Esophagus squamous epithelium (tissue), 5 donors: ENCODE results near the gene GTF3C2. TPM values are rescaled to one million over a fixed set of nuclear protein-coding genes. Genes with fewer than 3 reads are reported as not detected.

Experiments used
- DNase-seq: peaks from one replicate; lab custom pipeline; 2025; lab: John Stamatoyannopoulos, UW
- H3K27ac ChIP-seq, 4 donors: fragments of 200-600 bp; sonication (generic); one replicate each; pipeline ENCODE4 v1.5.1; 2016 to 2019; ENCODE audit warnings: mild to moderate bottlenecking in 1 of 4
- H3K27me3 ChIP-seq, 4 donors: fragments of 200-600 bp; sonication (generic); 1 replicate in 3 of 4; 2 replicates in 1 of 4; pipeline versions ENCODE4 v1.5.1 to v1.6.0; 2017 to 2021; ENCODE audit warnings: antibody characterized with exemption in 1 of 4
- H3K36me3 ChIP-seq, 3 donors: fragments of 200-600 bp; sonication (generic); one replicate each; pipeline ENCODE4 v1.5.1; 2016 to 2019
- H3K4me1 ChIP-seq, 3 donors: fragments of 200-600 bp; sonication (generic); one replicate each; pipeline ENCODE4 v1.5.1; 2017 to 2019
- H3K4me3 ChIP-seq, 4 donors: fragments of 200-600 bp; sonication (generic); 1 replicate in 3 of 4; 2 replicates in 1 of 4; pipeline ENCODE4 v1.5.1; 2016 to 2019; ENCODE audit warnings: mild to moderate bottlenecking in 2 of 4, moderate library complexity in 1 of 4
- H3K9me3 ChIP-seq, 3 donors: fragments of 200-600 bp; sonication (generic); one replicate each; pipeline ENCODE4 v1.5.1; 2016 to 2019
- POLR2A ChIP-seq, 4 donors: fragments of 450-650 bp; IDR thresholded peaks; one replicate each; pipeline ENCODE4 v1.6.1; 2017; ENCODE audit warnings: antibody characterized with exemption in 4 of 4, mild to moderate bottlenecking in 4 of 4, moderate library complexity in 3 of 4
- WGBS, 2 donors: methylation state at CpG; one replicate each; pipeline ENCODE4 v1.1.5; 2018; 5-methylcytosine and 5-hydroxymethylcytosine counted together
- intact Hi-C: fragments of 100-400 bp; cut with DNase I; formaldehyde crosslinking; loops from one replicate; pipeline ENCODE4 v1.15.0; 2022
- total RNA-seq, 4 donors: library from RNA; depleted of rRNA; stranded (reverse); fragments of >200 nt; gene quantifications; one replicate each; pipeline ENCODE4 v1.1.0, GENCODE V29; 2016
- TF ChIP-seq, protein P1 (sequence below), 6 experiments: fragments of 450-650 bp in 4 of 6; fragments of 200-600 bp in 2 of 6; sonication (generic) in 2 of 6; IDR thresholded peaks; one replicate each; pipeline ENCODE4 v1.5.1; 2016 to 2019; ENCODE audit warnings: antibody characterized with exemption in 6 of 6, mild to moderate bottlenecking in 4 of 6, moderate library complexity in 4 of 6
- donor health status: DM: yes; HTN: yes; CAD: no.

The GTF3C2 gene
- total RNA-seq, 4 donors from 2014 or later = 37.2 to 59.7 (median 52.3) TPM

DNA sequence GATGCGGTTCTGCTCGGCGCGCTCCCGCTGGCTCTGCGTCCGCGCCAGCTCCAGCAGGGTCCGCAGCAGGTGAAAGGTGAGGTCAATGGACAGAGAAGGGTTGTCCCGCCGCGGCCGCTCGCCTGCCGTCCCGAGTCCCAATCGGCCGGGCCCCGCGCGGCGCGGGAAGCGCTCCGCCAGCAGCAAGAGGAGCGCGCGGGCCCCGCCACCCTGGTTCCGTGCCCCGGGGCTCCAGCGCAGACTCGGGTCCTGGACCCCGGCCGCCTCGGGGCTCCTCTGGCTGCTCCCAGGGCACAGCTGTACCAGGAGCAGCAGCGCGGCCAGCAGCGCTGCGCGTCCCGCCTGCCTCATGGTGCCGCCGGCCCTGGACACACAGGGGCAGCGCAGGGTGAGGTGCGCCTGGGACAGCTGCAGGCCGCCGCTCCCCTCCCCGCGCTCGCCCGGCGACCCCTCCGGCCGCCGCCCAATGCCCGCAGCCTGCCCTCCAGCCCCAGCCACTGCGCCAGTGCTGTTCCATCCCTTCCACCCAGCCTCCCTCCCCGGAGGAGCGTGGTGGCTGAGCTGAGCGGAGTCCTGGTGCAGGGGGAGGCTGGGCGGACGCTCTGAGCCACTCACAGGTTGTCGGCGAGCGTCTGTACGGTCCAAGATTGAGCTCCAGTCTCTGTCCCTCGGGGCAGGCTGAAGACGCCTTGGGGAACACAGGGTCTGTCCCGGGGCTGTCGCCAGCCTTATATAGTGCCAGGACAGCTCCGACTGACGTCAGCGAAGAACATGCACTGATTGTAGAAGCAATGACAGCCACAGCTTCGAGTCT is 48.8 kb downstream of the GTF3C2 start:
- Histone ChIP-seq H3K9me3 (no peaks in the 10 kb centered on the region), H3K4me1 (peaks cover 16 to 36% (median 20%) of the 10 kb centered on the region in 3 donors), H3K27ac (no peak overlapping the region), H3K4me3 (peak overlapping the region in 1 of 4 donors; percentile 34), H3K36me3 (peaks cover 0 to 27% (median 0%) of the 10 kb centered on the region in 3 donors), H3K27me3 (peaks cover 12 to 47% (median 20%) of the 10 kb centered on the region in 4 donors)
- DNase-seq = no peak
- intact Hi-C loops = loop anchor here (10.0 kb wide), 1 partner anchor 213 kb away; no protein-coding TSS in a partner anchor
- WGBS, 2 donors = 2% methylated on average over 16 of the region's 75 CpGs; no CpG with 5 or more reads in 1 of the 2 donors
- TF ChIP-seq, protein P1, sequence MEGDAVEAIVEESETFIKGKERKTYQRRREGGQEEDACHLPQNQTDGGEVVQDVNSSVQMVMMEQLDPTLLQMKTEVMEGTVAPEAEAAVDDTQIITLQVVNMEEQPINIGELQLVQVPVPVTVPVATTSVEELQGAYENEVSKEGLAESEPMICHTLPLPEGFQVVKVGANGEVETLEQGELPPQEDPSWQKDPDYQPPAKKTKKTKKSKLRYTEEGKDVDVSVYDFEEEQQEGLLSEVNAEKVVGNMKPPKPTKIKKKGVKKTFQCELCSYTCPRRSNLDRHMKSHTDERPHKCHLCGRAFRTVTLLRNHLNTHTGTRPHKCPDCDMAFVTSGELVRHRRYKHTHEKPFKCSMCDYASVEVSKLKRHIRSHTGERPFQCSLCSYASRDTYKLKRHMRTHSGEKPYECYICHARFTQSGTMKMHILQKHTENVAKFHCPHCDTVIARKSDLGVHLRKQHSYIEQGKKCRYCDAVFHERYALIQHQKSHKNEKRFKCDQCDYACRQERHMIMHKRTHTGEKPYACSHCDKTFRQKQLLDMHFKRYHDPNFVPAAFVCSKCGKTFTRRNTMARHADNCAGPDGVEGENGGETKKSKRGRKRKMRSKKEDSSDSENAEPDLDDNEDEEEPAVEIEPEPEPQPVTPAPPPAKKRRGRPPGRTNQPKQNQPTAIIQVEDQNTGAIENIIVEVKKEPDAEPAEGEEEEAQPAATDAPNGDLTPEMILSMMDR (IDR thresholded peaks at IDR 0.05) = no peak
- TF ChIP-seq POLR2A (IDR thresholded peaks at IDR 0.05) = no peak

DNA sequence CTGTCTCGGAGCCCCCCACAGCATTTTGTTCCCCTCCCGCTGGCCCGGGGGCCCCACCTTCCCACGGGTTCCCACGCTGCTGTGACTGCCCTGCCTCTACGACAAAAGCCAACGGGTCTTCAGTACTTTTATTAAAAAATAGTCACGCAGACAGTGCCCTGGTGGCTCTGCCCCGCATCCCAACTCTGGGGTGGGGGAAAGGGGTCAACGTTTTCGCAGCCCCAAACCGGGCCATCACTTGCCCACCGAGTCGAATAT is 49.3 kb downstream of the GTF3C2 start:
- H3K4me3 ChIP-seq = peak overlapping the region in 1 of 4 donors; percentile 44
- H3K27me3 ChIP-seq = peaks cover 12 to 47% (median 20%) of the 10 kb centered on the region in 4 donors
- TF ChIP-seq, protein P1 (IDR thresholded peaks at IDR 0.05) = no peak
- no peak for TF ChIP-seq POLR2A (IDR thresholded peaks at IDR 0.05)
- no peak overlapping the region for H3K27ac ChIP-seq
- intact Hi-C loops = loop anchor here (10.0 kb wide), 1 partner anchor 212 kb away; no protein-coding TSS in a partner anchor
- whole genome bisulfite sequencing, 2 donors = 3 to 13% methylated on average over 5 to 6 of the region's 14 CpGs
- peaks cover 0 to 24% (median 0%) of the 10 kb centered on the region in 3 donors for H3K36me3 ChIP-seq
- peaks cover 16 to 36% (median 20%) of the 10 kb centered on the region in 3 donors for H3K4me1 ChIP-seq
- H3K9me3 ChIP-seq = no peaks in the 10 kb centered on the region
- no peak for DNase-seq

DNA sequence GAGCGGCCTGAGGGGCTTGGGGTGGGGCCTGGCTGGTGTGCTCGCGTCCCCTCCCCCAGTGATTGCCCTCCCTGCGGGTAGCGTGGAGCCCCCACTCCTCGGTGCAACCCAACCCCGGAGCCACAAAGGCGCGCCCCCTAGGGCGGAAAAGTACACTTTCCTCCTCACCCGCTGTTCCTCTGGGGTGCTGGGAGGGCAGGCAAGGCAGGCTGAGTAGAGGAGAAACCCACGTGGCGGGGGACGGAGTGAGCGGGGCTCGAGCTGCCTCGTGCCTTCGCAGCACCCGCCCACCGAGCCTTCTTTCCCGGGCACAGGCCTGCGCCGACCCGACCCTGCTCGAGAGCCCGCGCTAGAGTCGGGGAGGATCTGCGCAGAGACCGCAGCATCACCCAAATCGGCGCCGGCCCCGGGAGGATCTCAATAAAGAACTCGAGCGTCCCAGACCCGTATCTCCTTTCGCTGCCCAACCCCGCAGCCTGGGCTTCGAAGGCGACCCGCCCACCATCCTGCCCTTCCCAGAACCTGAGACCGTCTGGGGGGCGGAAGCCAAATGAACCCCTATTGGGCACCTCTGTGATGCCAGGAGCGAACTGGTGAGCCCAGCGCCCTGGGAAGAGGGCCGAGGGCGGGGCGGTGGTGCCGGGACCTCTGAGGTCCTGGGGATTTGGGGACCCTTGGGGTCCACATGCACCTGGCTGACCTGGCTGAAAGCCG is 49.8 kb downstream of the GTF3C2 start:
- intact Hi-C loops = loop anchor here (10.0 kb wide), 1 partner anchor 212 kb away; no protein-coding TSS in a partner anchor

DNA sequence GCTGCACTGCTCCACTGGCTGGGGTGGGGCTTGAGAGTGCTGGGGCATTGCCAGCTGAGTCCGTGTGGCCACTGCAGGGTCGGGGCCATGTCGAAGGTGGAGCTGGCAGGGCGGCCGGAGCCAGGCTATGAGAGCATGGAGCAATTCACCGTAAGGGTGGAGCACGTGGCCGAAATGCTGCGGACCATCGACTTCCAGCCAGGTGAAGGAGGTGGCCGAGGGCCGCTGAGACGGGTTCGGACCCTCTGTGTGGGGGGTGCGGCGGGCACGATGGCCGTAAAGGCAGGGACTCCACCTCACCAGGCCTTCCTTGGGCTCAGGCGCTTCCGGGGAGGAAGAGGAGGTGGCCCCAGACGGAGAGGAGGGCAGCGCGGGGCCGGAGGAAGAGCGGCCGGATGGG is 50.4 kb downstream of the GTF3C2 start:
- 27 to 63% methylated on average over 5 to 12 of the region's 26 CpGs for WGBS, 2 donors
- Histone ChIP-seq H3K9me3 (no peaks in the 10 kb centered on the region), H3K27me3 (peaks cover 12 to 47% (median 20%) of the 10 kb centered on the region in 4 donors), H3K27ac (no peak overlapping the region), H3K4me3 (peak overlapping the region in 1 of 4 donors; percentile 44), H3K36me3 (peaks cover 0 to 13% (median 0%) of the 10 kb centered on the region in 3 donors), H3K4me1 (peaks cover 16 to 36% (median 20%) of the 10 kb centered on the region in 3 donors)
- intact Hi-C loops = loop anchor here (10.0 kb wide), 1 partner anchor 211 kb away; no protein-coding TSS in a partner anchor
- TF ChIP-seq, protein P1 (IDR thresholded peaks at IDR 0.05) = no peak
- no peak for TF ChIP-seq POLR2A (IDR thresholded peaks at IDR 0.05)
- no peak for DNase-seq

More for the DNA sequence above, 49.8 kb downstream of the GTF3C2 start:
- Histone ChIP-seq H3K36me3 (peaks cover 0 to 19% (median 0%) of the 10 kb centered on the region in 3 donors), H3K27ac (no peak overlapping the region), H3K4me3 (peak overlapping the region in 2 of 4 donors; percentile 5 to 44), H3K27me3 (peaks cover 12 to 47% (median 20%) of the 10 kb centered on the region in 4 donors), H3K9me3 (no peaks in the 10 kb centered on the region), H3K4me1 (peaks cover 16 to 36% (median 20%) of the 10 kb centered on the region in 3 donors)
- no peak for DNase-seq
- no peak for TF ChIP-seq POLR2A (IDR thresholded peaks at IDR 0.05)
- TF ChIP-seq, protein P1 (IDR thresholded peaks at IDR 0.05) = no peak
- WGBS, 2 donors = 3% methylated on average over 21 of the region's 51 CpGs; no CpG with 5 or more reads in 1 of the 2 donors
